PC-9 (cell line): ENCODE measurements around the gene IGIP.

Source experiments
- CTCF ChIP-seq: fragments of 200-600 bp; sonication (generic); conservative IDR thresholded peaks from 2 replicates; pipeline ENCODE4 v1.6.1; 2017; ENCODE audit warnings: mixed run types, antibody characterized with exemption, mild to moderate bottlenecking, moderate library complexity
- EZH2 ChIP-seq: fragments of 200-600 bp; sonication (generic); IDR thresholded peaks from 2 replicates; pipeline ENCODE4 v1.8.0; 2017; ENCODE audit warnings: antibody characterized with exemption, low read depth

GRCh38 chr5:140109018-140109758, 16.5 kb upstream of the IGIP start:
- TF ChIP-seq CTCF, result no peak
- no peak for TF ChIP-seq EZH2
